ENCODE results near the gene RANBP2. TPM values are rescaled to one million over a fixed set of nuclear protein-coding genes. Genes with fewer than 3 reads are reported as not detected.
"Not testable (repeated sequence)": the region's sequence is repeated elsewhere in the genome, so short reads cannot be mapped to it uniquely, and the experiment has no call there.

The RANBP2 gene
- total RNA-seq (45.8 TPM), polyA plus RNA-seq (ENCODE audit: insufficient read depth in 1 of 8, insufficient read length in 8 of 8, low replicate concordance in 1 of 8) (10 to 100 TPM; 18.9 to 39.0 (median 34.1) TPM)
- long read RNA-seq, donor 1 = 0 reads
- long read RNA-seq, donor 2 = 0 reads
- long read RNA-seq, donor 3 = 0 reads
- long read RNA-seq, donor 4 = 0 reads
- long read RNA-seq, donor 5, partial matches to known transcripts = 9 of 9 reads
- long read RNA-seq, donor 5, other reads (novel, unspliced or antisense) = 0 of 9 reads
- long read RNA-seq, donor 6, partial matches to known transcripts = 5 of 5 reads
- long read RNA-seq, donor 6, other reads (novel, unspliced or antisense) = 0 of 5 reads
- long read RNA-seq, donor 7 = 0 reads
- long read RNA-seq, donor 8 = 0 reads
- long read RNA-seq, donor 9 = 0 reads
- long read RNA-seq, donor 10, partial matches to known transcripts = 32 of 32 reads
- long read RNA-seq, donor 10, other reads (novel, unspliced or antisense) = 0 of 32 reads
- long read RNA-seq, donor 11 = 0 reads

DNA sequence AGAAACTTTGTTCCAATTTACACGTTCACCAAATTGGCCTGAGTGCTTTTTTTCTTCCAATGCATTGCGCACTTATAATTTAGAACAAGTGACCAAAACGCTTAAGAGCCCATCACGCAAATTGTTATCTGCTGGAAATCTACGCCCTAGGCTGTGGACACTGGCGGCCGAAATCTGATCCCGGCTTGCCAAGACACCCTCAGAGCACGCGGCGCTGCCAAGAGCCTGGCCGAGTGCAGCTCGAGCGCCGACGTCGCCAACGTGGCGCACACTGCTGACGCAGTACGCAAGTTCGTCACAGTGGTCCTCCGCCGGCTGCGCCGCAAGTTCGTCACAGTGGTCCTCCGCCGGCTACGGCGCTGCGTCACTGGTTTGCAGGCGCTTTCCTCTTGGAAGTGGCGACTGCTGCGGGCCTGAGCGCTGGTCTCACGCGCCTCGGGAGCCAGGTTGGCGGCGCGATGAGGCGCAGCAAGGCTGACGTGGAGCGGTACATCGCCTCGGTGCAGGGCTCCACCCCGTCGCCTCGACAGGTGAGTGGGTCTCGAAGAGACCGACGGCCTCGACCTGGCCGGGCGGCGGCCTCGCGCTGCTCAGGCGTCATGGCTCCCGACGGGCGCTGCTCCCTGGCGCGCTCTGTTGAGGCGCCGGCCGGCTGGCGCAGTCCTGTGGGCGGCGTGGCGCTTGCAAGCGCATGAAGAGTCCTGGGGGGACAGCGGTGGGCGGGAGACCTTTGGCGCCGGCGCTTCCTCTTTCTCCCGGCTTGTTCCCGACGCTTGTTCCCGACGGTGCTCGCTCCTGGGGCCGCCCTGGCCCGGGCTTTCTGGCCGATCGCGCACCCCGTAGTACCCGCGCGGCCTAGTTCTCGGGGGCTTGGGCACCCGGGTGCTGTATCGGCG, at the start of gene RANBP2:
TSS of gene RANBP2 (plus strand) at position 334 of the 896 bp plus-strand sequence. CDS start at position 459, 125 bp downstream.
- H3K27me3 ChIP-seq (ENCODE audit: control insufficient read depth, insufficient read depth, low read length) = no peaks in the 10 kb centered on the region
- H3K9me3 ChIP-seq (replicated peaks; ENCODE audit: control insufficient read depth, low read depth, low read length) = no peaks in the 10 kb centered on the region
- no peaks in the 10 kb centered on the region for H3K4me1 ChIP-seq (ENCODE audit: control insufficient read depth, insufficient read depth, low read length)
- H3K36me3 ChIP-seq (ENCODE audit: control insufficient read depth, insufficient read depth, low read length) = no peaks in the 10 kb centered on the region
- H3K4me3 ChIP-seq (ENCODE audit: low read length) = peak within 1 kb of the TSS; percentile 91
- peak within 1 kb of the TSS; percentile 98 for H3K27ac ChIP-seq (ENCODE audit: low read length)
- DNase-seq = peak; percentile 98
- under 1% methylated on average over 91 of the region's 97 CpGs for WGBS (ENCODE audit: insufficient coverage)

DNA sequence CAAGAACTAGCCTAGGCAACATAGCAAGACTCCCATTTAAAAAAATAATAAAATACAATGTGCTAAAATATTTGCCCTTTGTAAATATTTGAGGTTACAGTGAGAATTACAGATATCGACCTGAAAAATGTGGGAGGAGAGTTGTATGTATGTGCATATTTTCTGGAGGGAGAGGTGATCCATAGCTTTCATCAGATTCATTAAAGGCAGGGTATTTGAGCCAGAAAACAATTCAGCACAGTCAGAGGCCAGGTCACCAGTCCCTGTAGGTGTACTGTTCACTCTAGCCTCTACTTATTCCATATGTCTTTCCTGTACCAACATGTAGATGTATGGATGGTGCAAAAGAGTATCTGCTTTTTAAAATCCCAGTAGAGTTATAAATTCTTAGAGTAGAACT, 49.0 kb upstream of the RANBP2 start:
- no CpG with 5 or more reads among the region's 1 CpG for WGBS (ENCODE audit: insufficient coverage)
- H3K4me3 ChIP-seq (ENCODE audit: low read length); H3K27me3 ChIP-seq (ENCODE audit: control insufficient read depth, insufficient read depth, low read length); DNase-seq; H3K4me1 ChIP-seq (ENCODE audit: control insufficient read depth, insufficient read depth, low read length); H3K36me3 ChIP-seq (ENCODE audit: control insufficient read depth, insufficient read depth, low read length); H3K9me3 ChIP-seq (replicated peaks; ENCODE audit: control insufficient read depth, low read depth, low read length); H3K27ac ChIP-seq (ENCODE audit: low read length): not testable (repeated sequence)

DNA sequence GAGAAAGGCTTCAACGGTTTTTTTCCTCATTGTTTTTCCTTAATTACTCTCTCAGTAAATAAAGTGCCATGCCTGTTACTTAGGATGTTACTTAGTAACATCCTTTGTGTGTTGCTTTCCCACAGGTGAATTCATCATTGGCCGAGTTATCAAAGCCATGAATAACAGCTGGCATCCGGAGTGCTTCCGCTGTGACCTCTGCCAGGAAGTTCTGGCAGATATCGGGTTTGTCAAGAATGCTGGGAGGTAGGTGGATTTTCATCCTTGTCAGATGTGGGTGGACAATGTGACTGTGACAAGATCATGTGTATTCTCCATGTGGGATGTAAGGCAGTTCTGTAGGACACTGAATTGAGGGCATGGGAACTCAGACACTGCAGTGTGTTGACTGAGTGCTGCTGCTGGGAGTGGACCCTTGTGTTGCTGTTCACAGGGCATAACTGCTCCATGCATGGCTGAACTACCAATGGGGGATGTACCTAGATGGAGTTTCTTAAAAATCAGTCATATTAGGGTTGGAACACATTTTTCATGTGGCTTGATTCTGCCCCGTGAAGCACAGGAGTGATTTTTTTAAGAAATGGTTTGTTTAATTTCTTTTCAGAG, 47.0 kb upstream of the RANBP2 start:
- not testable (repeated sequence) for DNase-seq; H3K27ac ChIP-seq (ENCODE audit: low read length); H3K4me3 ChIP-seq (ENCODE audit: low read length); H3K9me3 ChIP-seq (replicated peaks; ENCODE audit: control insufficient read depth, low read depth, low read length); H3K36me3 ChIP-seq (ENCODE audit: control insufficient read depth, insufficient read depth, low read length); H3K27me3 ChIP-seq (ENCODE audit: control insufficient read depth, insufficient read depth, low read length); H3K4me1 ChIP-seq (ENCODE audit: control insufficient read depth, insufficient read depth, low read length)
- WGBS (ENCODE audit: insufficient coverage) = no CpG with 5 or more reads among the region's 6 CpGs

DNA sequence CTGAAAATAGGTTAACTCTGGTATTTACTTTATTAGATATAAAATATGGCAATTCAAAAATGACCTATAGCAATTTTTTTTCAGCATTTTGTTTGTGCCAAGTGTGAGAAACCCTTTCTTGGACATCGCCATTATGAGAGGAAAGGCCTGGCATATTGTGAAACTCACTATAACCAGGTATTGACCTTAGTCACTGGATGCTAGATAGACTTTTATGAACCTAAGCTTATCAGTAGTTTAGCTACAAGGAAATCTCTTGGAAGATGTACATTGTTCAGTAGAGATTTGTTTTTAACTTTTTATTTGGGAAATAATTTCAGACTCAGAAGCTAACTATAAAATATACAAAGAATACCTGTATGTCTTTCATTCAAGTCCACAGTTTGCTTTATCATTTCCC, 42.8 kb upstream of the RANBP2 start:
- not testable (repeated sequence) for DNase-seq; H3K4me1 ChIP-seq (ENCODE audit: control insufficient read depth, insufficient read depth, low read length); H3K9me3 ChIP-seq (replicated peaks; ENCODE audit: control insufficient read depth, low read depth, low read length); H3K27ac ChIP-seq (ENCODE audit: low read length); H3K4me3 ChIP-seq (ENCODE audit: low read length); H3K27me3 ChIP-seq (ENCODE audit: control insufficient read depth, insufficient read depth, low read length)
- H3K36me3 ChIP-seq (ENCODE audit: control insufficient read depth, insufficient read depth, low read length) = peaks cover 15% of the 10 kb centered on the region
- WGBS (ENCODE audit: insufficient coverage) = no CpG with 5 or more reads among the region's 1 CpG

DNA sequence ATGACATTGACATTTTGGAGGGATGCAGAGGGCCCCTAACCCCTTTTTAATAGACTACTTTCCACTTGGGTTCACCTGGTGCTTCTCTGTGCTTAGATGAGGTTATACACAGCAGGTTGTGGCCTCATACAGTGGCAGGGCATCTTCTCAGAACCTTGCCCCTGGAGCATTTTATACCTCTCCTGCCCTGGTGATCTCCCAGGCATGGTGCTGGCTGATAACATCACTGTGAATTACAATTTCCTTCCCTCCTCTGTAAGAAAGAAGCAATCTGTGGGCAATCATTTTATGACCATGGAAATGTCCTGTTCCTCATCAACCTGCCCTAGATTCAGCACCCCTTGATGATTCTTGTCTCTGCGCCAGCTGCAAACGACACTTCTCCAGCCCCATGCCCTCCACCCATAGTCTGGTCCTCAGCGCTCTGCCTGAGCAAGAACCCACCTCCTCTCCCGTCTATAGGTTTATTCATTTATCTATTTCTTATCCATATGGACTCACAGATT, 42.0 kb upstream of the RANBP2 start:
- H3K4me1 ChIP-seq (ENCODE audit: control insufficient read depth, insufficient read depth, low read length); H3K27ac ChIP-seq (ENCODE audit: low read length); H3K4me3 ChIP-seq (ENCODE audit: low read length); H3K27me3 ChIP-seq (ENCODE audit: control insufficient read depth, insufficient read depth, low read length); DNase-seq; H3K9me3 ChIP-seq (replicated peaks; ENCODE audit: control insufficient read depth, low read depth, low read length): not testable (repeated sequence)
- no CpG with 5 or more reads among the region's 4 CpGs for WGBS (ENCODE audit: insufficient coverage)
- peaks cover 21% of the 10 kb centered on the region for H3K36me3 ChIP-seq (ENCODE audit: control insufficient read depth, insufficient read depth, low read length)

DNA sequence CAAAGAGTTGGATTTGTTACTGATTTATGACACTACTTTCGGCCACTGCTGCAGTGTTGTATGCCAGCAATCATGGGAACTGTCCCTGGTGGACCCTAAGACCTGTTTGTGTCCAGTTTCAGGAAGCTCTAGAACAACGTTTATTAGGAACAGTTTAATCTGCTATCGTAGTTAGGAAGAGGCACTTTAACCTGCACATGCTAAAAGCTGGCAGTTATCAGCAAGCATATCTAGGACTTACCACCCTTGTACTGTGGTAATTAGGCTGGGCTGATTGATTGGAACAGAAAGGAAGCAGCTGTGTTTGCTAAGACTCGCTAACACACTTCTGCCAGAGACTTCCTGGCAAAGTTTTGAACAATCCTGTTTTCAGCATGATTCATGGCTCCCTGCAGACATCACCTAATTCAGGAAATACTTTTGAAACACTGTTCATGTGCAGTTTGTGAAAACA, 41.1 kb upstream of the RANBP2 start:
- peak; percentile 61 for DNase-seq
- H3K9me3 ChIP-seq (replicated peaks; ENCODE audit: control insufficient read depth, low read depth, low read length); H3K27me3 ChIP-seq (ENCODE audit: control insufficient read depth, insufficient read depth, low read length); H3K4me1 ChIP-seq (ENCODE audit: control insufficient read depth, insufficient read depth, low read length); H3K4me3 ChIP-seq (ENCODE audit: low read length): not testable (repeated sequence)
- no CpG with 5 or more reads among the region's 4 CpGs for WGBS (ENCODE audit: insufficient coverage)
- H3K36me3 ChIP-seq (ENCODE audit: control insufficient read depth, insufficient read depth, low read length) = peaks cover 20% of the 10 kb centered on the region
- H3K27ac ChIP-seq (ENCODE audit: low read length) = peak overlapping the region; percentile 47

DNA sequence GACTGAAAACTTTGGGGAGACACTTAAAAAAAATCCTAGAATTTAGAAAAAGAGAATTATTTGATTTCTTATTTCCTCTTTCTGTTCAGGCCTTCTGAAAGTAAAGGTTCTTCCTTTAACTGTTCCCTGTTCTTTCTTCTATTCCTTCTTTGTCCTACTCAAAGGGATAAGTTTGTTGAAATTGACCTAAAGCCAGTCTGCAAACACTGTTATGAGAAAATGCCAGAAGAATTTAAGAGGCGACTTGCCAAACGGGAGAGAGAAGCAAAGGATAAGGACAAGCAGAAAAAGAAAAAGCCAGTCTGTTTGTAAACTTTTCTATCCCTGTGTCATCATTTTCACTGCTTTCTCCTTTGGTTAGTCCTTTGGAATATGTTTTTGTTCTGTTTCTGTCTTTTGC, 38.5 kb upstream of the RANBP2 start:
- WGBS (ENCODE audit: insufficient coverage) = no CpG with 5 or more reads among the region's 2 CpGs
- H3K27ac ChIP-seq (ENCODE audit: low read length); H3K27me3 ChIP-seq (ENCODE audit: control insufficient read depth, insufficient read depth, low read length); H3K4me3 ChIP-seq (ENCODE audit: low read length); DNase-seq; H3K4me1 ChIP-seq (ENCODE audit: control insufficient read depth, insufficient read depth, low read length); H3K9me3 ChIP-seq (replicated peaks; ENCODE audit: control insufficient read depth, low read depth, low read length): not testable (repeated sequence)
- peaks cover 19% of the 10 kb centered on the region for H3K36me3 ChIP-seq (ENCODE audit: control insufficient read depth, insufficient read depth, low read length)

DNA sequence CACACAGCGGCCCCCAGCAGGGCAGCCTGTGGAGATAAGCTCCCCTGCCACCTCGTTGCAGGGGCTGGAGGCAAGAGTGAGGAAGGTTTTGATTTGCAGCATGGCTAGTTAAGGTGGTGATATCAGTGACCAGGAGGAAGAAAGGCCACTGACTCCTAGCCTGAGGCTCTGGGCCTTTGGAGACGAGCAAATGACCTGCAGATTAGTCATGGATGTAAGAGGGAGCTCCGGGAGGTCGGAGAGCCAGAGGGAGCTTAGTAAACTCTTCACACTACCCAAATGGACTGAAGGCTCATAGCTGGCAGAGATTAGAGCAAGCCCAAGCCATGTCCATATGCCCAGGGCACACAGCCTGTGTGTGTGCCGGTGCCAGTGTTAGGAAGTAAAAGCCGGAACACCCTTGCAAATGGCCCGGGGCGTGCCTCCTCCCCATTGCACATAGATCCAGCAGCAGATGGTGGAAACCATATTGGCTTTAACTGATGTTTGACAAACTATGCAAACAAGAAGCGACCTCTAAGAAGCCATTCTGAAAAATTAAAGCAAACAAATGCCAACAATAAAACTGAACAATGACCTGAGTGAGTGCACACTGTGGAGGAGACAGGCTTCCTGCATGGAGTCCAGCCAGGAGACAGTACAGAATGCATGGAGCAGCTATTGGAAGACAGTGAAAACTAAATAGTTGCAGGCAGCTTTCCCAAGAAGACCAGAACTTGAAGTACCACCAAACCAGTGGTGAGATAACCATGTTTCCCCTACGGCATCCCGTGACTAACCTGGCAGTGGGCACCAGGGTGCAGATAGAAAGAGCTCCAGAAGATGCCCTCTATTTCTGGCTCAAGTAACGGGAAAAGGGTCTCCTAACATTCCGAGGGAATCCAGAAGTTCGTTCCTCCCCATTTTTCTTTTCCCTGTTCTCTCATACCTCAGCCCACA, 30.2 kb upstream of the RANBP2 start:
- no CpG with 5 or more reads among the region's 15 CpGs for WGBS (ENCODE audit: insufficient coverage)
- H3K36me3 ChIP-seq (ENCODE audit: control insufficient read depth, insufficient read depth, low read length); DNase-seq; H3K27me3 ChIP-seq (ENCODE audit: control insufficient read depth, insufficient read depth, low read length); H3K4me3 ChIP-seq (ENCODE audit: low read length); H3K9me3 ChIP-seq (replicated peaks; ENCODE audit: control insufficient read depth, low read depth, low read length); H3K4me1 ChIP-seq (ENCODE audit: control insufficient read depth, insufficient read depth, low read length); H3K27ac ChIP-seq (ENCODE audit: low read length): not testable (repeated sequence)

DNA sequence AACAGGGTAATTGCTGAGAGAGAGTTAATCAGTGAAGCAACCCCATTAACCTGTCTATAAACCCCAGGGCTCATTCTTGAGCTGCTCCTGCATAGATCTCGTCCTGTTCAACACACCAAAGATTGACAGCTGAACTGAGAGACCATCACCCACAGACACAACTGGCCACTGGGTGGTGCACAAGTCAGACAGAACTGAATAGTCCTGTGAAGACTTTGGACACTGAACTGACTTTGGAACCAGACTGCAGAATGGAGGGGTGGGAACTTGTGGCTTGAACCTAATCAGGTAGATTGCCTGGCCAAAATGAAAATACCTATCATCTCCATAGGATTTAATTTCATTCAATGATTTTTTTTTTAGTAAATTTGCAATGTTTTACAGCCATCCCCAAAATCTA, 29.3 kb upstream of the RANBP2 start:
- WGBS (ENCODE audit: insufficient coverage) = no CpG with 5 or more reads among the region's 1 CpG
- H3K4me1 ChIP-seq (ENCODE audit: control insufficient read depth, insufficient read depth, low read length); H3K27ac ChIP-seq (ENCODE audit: low read length); H3K4me3 ChIP-seq (ENCODE audit: low read length); H3K36me3 ChIP-seq (ENCODE audit: control insufficient read depth, insufficient read depth, low read length); H3K27me3 ChIP-seq (ENCODE audit: control insufficient read depth, insufficient read depth, low read length); H3K9me3 ChIP-seq (replicated peaks; ENCODE audit: control insufficient read depth, low read depth, low read length); DNase-seq: not testable (repeated sequence)

Measured in muscle of leg (tissue), 16 donors.